Measurements from ENCODE around the gene PPP1R10.

DNA sequence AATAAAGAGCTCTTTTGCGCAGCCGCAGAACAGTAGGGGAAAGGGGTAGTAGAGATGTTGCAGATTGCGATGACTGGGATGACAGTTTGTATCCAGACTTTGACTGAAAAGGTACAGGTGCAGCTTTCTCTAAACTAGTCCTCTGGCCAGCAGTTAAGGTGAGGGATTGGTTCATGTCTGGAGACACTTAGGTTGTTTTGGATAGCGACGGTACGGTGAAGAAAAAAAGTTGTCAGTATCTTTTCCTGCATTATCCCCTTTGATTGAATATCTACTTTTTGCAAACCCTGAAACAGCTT lies 59.4 kb downstream of the PPP1R10 start:
- TF ChIP-seq POLR2A (IDR thresholded peaks at IDR 0.05) (no peak), EP300 (IDR thresholded peaks at IDR 0.05) (no peak)
- TF ChIP-seq, protein P1, sequence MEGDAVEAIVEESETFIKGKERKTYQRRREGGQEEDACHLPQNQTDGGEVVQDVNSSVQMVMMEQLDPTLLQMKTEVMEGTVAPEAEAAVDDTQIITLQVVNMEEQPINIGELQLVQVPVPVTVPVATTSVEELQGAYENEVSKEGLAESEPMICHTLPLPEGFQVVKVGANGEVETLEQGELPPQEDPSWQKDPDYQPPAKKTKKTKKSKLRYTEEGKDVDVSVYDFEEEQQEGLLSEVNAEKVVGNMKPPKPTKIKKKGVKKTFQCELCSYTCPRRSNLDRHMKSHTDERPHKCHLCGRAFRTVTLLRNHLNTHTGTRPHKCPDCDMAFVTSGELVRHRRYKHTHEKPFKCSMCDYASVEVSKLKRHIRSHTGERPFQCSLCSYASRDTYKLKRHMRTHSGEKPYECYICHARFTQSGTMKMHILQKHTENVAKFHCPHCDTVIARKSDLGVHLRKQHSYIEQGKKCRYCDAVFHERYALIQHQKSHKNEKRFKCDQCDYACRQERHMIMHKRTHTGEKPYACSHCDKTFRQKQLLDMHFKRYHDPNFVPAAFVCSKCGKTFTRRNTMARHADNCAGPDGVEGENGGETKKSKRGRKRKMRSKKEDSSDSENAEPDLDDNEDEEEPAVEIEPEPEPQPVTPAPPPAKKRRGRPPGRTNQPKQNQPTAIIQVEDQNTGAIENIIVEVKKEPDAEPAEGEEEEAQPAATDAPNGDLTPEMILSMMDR (IDR thresholded peaks at IDR 0.05), result no peak
